Right forelimb (tissue), 1 donor: ENCODE data around the gene KCNN3.

Source experiments
- DNase-seq: peaks from one replicate; pipeline ENCODE4 v3.0.0-alpha.2; 2018

The KCNN3 gene

DNA sequence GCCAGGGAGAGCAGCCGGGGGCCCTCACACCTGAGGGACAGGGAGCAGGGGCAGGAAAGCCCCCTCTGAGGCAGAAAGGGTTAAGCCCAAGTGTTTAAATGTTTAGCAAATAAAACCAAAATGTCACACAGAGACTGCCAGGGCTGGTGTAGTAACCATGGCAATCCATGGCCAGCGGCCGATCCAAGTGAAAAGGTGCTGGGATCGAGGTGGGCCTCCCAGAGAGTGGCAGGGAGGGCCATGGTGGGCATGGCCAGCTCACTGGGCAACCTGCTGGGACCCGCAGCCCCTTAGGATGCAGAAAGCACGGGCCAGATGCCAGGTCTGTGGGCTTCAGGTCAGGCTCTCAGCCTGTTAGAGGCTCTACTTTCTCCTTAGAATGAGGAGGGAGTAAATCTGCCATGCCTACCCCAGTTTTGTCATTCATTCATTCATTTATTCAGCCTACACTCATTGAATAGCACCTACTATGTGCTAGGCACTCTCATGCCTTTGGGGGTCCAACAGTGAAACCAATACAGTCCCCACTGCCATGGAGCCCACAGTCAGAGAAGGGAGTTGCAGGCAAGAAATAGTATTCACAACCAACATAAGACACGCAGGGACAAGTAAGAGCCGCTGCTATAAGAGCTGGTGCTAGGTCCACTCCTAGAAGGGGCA is 56.1 kb downstream of the KCNN3 start:
- DNase-seq: no peak

DNA sequence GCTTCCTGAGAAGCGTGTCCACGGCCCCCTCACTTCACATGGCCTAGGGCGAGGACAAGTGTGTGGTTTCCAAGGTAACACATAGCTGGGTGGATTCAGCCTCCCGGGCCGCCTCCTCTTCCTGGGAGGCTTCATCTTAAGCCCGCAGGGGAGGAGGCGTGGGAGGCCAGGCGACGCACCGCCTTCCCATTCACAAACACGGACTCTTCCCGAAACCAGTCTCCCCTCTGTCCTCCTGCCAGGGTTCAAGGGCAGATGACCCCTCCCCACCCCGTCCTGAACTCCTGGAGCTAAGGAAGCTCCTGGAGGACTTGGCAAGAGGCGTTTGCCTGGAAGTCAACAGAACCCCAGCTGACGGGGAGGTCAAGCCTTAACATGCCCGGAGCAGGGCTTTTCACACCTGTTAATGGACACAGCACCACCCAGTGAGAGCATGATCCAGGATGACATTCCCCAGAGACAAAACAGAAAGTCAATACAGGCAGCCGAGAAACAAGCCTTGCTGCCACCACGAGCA is 56.7 kb downstream of the KCNN3 start:
- no peak for DNase-seq

DNA sequence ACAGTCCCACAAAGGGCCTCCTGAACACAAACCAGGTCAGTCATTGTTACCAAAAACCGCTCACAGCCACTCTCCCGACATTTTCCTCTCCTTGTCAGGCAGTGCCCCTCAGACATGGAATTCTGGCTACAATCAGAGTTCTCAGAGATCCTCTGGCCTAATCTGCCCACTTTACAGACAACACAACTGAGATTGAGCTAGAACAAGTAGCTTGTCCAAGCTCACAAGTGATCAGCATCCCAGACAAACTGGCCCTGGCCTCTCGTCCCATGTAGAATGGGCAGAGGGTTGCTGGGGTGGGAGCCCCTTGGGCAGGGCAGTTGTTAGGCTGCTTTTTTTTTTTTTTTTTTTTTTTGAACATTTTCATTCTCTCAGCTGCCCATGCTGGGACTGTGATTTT is 57.2 kb downstream of the KCNN3 start:
- DNase-seq: no peak

DNA sequence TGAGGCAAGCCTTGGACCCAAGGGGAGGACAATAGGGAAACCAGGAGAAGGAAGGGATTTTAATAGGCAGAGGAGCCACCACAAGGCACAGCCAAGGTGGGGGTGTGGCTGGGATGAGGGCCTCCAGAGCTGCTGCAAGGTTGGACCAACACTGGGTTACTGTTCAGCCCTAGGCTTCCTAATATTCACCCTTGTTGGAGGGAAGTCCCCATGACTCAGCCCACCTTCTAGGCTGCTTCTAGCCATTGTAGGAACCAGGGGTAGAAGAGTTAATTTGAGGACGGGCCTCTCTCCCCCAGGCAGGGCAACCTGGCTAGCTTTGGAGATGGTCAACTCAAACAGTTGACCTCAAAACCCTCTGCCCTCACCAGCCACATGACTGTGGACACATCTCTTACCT is 59.5 kb downstream of the KCNN3 start:
- no peak for DNase-seq

DNA sequence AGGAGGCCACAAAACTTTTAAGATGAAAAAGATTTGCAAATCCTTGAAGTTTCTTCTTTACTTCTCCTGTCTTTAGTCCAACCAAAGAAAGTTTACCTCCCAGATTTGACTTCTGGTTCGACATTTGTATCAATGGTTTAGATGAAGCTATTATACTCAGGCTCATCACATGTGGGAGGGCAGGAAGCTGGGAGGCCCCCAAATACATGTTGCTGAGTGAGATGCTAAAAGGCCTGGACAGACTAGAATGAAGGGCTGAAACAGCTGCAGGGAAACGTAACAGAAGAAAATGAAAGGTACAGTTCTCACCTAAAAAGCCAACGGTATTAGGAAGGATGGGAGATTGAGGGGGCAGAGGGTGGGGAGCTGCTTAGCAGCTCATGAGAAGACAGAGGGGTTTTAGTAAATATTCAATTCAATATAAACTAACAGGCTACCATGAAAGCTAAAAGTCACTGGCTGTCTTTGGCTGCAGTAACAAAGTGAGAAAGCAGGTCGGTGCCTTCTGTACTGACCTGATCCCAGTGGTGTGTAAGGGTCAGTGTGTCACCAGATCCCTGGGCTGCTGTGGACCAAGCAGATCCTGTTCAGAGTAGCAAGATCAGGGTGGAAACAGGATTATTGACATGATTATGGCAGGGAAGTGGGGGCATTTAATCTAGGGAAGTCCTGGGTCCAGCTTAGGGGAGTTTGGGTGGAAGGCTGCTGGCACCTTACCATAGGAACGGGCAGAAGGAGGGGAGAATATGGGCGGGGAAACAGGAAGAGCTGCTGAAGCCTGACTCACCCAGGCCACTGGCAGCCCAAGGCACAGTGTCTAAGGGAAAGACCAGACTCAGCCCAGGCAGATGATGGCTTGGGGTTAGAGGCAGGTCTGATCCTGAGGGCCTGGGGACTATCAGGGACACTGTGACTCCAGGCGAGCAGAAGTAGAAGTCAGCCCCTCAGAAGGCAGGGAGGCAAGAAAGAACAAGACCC is 60.4 kb downstream of the KCNN3 start:
- DNase-seq: no peak

DNA sequence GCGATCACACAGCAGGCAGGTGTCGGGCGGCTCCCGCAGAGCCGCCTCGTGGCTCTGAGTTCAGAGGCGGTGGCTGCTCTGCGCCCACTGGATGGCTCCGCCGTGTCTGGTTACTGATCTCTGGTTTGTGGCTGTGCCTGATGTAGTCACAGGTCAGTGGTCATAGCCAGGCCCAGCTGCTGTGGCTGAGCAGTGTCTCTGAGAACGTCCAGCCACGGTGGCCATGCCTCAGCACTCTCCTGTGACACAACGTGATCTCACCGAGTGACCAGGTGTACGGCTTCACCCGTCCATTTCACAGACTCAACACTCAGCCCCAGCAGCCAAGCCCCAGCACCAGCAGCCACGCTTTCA is 61.2 kb downstream of the KCNN3 start:
- no peak for DNase-seq

DNA sequence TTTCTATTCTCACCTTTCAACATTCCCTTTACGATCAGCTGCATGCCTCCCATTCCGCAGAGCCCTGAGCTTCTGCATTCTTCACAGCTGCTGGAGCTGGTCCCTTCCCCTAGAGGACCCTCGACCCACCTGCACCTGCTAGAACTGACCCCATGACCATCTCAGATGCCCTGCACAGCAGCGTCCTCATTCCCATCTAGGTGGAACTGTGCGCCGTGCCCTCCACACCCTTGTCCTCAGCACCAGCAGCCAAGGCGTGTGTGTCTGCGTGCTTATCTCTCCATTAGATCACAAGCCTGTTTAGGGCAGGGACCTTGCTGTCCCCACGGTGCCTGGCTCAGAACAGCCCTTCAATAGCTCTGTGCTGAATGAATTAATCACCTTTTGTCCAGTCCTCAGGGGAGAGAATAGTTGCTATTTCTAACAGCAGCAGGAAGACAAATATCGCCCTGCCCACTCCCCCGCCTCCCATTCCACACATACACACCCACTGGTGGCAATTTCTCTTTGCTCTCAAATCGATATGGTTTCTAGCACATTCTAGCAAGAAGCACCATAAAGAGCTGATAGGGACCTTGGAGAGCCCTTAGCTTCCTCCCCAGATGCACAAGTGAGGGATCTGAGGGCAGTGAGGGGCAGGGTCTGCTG is 61.7 kb downstream of the KCNN3 start:
- no peak for DNase-seq

DNA sequence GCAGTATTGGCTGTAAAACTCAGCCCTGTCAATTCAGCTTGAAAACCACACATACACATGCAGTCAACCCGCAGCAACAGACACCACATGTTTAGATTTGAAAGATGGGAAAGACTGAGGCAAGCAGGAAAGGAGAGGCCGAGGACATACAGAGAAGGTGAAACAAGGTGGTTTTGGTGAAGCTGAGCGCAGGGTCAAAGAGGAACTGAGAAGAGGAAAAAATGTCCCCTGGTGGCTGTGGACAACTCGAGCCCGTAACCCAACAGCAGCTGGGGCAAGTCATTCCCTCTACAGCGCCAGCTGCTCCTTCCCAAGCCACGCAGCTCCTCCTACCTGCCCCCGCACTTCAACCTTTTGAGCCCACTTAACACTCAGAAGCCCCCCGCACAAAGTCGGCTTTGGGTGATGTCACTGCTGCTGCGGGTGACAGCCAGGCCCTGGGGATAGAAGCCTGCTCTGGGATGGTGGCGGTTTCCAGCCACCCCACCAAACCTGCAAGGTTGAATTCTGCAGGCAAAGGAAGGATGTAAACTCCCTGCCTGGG is 63.0 kb downstream of the KCNN3 start:
- DNase-seq: no peak

DNA sequence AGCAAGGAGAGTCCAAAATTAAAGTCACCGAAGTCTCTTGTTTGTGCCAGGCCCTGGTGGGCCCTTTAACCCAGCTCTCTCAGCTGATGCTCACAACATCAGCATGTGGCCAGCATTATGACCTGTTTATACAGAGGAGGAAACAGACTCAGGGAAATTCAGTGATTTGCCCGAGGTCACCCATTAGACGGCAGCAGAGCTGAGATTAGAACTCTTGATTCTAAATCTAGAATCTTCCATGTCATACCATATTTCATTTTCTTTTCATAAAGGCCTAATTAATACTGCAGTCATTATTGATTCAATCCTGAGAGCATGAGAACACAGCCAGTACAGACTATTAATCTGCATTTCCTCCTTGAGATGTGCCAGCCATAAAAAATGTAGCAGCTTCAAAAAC is 63.7 kb downstream of the KCNN3 start:
- no peak for DNase-seq

DNA sequence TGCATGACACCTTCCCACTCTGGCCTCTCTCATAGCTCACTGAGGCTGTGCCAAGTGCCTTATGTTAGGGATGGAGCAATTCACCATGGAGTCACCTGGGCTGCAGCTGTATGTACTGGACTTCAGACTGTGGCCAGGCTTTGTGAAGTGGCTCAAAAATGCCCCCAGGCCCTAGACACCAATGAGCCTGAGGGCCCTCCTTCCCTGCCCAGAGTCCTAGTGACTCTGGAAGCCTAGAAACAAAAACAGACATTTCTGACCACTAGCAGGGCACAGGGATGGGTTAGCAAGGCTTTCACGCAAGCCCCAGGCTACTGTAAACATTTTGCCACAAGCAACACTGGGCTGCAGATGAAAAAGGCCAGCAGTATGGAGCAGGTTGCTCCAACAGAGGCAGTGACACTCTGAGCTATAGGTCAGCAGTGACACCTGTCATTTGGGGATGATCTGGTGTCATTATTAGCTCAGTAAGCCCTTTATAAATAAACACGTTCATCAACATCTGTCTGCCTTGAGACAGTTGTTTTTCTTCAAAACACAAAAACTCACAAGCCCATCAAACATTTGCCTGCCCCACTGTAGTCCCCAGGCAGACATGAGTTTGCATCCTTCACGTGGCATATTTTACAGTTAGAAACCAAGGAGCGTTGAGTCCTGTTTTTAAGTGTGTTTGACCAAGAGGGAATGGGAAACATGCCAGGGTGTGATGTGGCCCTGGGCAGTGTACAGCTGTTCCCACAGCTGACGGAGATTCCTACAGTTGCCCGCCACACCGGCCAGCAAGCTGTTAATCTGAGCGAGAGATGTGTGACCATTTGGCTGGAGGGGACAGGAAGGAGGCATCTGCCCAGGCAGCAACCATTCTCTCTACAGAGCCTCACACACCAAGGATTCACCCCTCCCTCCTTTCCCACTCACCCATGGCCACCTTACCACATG is 66.8 kb downstream of the KCNN3 start:
- DNase-seq: no peak

DNA sequence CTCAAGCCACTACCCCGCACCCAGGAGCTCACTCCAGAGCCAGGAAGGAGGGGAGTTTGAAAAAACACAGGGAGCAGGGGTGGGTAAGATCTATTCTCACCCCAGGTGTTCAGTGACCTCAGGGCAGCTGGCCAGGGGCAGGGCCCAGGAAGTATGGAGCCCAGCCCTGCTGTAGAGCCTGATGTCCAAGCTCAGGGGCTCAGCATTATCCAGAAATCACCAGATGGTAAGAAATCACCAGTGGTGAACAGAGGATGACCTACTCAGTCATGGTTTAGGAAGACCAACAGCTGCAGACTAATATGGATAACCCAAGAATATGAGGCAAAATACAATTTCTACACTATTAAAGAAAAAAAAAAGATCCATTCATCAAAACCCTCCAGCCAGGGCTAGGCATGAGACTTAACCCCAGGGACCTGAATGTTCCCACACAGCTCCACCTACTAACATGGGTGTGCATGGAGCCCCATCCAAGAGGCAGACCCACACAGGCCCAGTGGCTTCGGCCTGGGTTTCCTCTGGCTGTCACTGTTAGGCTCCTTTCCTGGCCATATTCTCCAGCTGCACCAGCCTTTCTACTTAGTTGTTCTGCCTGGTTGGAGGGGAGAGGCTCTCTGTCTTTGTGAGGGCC is 67.6 kb downstream of the KCNN3 start:
- no peak for DNase-seq

DNA sequence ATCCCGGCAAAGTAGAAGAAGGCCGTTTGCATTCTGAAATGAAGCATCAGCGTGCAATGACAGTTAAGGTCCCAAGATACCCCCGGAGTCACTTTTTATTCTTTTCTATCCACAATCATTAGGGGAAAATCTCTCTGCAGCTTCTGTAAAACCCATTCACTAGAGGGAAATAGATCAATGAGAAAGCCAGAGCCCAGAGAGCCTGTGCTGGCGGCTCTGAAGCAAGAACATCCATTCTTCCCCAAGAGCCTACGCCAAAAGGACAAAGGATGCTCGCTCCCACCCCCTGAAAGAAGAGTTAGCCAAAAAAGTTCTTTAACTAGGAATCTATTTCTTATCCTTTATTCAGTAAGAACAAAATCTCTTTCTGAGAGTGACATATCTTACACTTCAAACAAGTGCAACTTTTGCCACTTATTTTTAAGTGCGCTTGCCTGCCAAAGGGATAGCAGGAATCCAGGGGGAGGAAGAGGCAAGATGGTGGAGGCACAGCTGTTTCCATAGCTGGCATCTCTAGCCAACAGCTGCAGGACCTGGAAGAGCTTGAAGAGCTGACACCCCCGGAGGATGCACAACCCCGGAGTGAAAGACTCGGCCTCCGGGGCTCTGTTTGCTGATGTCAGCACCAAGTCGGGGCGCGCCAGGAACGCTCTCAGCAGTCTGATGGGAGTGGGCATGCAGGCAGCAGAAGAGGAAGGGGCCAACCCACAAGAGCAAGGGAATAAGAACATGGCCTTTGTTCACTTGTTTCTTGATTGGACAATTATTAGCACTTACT is 68.7 kb downstream of the KCNN3 start:
- no peak for DNase-seq

DNA sequence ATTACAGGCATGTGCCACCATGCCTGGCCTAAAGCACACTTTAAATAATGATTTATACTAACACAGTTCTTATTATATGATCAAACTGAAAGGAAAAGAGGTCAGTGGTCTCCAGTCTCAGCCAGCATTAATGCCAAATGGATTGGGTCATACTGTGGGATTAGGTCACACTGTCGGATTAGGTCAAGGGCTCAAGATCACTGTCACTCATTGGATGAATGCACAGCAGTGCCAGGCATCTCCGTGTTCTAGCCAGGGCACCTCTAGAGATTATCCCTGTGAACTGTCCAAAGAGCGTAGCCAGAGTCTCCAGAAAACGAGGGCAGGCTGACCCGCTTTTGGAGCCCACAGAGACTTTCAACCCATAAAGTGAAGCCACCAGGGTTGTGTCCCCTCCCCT is 70.9 kb downstream of the KCNN3 start:
- no peak for DNase-seq

DNA sequence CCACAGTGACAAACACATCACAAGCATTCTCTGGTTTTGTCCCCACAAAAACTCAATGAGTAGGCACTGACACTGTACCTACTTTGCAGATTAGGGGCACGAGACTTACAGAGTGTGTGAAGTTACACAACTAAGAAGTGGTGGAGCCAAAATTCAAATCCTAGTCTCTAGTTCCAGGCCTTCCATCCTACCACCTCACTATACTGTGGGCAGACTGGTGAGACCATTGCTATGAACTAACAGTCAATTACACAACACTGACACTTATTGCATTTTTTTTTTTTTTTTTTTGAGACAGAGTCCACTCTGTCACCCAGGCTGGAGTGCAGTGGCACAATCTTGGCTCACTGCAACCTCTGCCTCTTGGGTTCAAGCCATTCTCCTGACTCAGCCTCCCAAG is 71.4 kb downstream of the KCNN3 start:
- no peak for DNase-seq

DNA sequence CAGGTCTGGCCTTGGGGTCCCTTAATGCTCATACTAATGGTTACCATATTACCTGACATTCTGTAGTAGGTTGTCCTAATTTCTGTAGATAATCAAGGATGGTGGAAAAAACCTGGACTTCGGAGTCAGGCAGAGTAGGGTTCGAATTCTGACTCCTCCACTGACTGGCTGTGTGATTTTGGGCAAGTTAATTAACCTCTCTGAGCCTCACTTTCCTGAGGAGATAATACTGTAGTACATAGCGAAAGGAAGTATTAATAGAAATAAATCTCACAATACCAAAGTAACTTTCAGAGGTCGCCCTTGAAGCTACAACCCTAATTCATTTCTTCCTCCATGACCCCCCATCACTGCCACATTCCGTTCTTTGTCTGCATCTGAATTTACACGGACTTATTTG is 72.9 kb downstream of the KCNN3 start:
- no peak for DNase-seq

DNA sequence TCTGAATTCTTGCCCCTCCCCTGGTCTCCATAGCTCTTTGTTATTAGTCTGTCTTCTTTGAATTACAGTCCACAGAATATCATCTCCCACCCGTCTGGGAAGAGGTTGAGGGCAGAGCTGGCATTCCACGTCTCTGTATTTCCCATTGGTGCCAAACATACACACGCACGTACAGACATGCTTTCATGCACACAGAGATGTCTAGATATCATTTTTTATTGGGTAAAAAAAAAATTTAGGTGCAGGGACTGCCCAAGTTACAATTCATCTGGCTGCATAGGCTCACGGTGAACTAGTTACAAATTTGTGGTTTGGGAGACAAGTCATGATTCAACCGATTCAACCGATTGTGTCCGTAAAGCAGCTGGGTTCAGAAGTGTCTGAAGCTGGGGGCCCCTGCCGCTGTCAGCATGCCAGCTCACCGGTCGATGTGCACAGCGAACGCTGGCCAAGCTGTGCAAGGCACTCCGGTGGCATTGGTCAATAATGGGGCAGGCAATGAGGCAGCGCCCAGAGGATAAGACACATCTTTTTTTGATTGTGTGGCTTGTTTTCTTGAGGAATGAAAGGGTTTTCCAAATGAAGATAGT is 73.7 kb downstream of the KCNN3 start:
- no peak for DNase-seq

DNA sequence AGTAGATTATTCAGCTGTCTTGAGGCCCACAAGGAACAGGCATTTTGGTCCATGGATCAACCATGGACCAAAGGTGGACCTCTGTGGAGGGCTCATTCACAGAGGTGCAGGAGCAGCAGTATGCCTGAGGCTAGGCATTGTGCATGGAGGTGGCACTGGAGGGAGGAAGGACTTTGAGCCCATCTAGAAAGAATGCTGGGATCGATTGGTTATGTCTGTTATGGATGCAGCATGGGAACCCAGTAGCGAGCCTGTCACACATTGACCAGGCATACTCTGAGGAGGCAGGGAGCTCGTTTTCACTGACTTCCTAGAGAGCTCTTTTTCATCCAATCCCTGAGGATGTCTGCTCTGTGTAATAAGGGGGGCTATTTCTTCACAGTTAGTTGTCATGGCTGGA is 75.5 kb downstream of the KCNN3 start:
- DNase-seq: no peak

DNA sequence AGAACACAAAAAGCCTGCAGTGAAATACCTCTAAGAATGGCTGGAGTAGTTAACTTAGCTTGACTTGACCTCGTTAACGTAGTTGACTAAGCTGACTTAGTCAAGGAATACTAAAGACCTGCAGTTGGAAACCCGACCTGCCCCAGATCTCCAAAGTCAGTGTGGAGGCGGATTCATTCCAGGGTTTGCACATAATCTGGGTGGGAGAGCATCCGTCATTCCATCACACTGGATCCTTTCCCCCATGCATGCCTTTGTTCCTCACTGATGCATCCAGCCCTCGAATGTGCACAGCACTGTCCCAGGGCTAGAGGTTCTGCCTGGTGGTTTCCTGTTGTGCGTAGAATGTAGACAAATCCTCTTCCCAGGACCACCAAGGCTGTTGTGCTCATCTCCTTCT is 76.4 kb downstream of the KCNN3 start:
- no peak for DNase-seq

DNA sequence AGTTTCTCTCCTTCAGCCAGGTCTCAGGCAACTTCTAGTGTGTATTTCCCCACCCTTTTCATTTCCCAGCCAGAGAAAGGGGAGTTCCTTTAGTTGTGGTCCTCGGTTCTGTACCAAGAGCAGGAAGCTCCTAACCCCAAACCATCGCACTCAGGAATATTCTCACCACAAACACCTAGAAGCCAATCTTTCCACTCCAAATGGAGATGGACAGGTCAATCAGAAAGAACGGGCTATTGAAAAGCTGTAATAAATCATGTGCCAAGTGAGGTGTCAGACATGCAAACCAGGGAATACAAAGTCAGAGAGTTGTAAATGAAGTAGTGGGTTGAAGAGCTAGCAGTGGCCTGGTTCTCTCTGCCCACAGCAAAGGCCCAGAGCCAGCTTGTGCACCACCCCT is 77.2 kb downstream of the KCNN3 start:
- no peak for DNase-seq
